NCI-H2227 (cell line): ENCODE data around the gene SCIN.
A peak's percentile ranks its signal among the peaks of the same experiment; 100 is the strongest.
"Not testable (repeated sequence)": the region's sequence is repeated elsewhere in the genome, so short reads cannot be mapped to it uniquely, and the experiment has no call there.

Source experiments
- DNase-seq: peaks from one replicate; lab custom pipeline; 2025; ENCODE audit not compliant: unreplicated experiment; lab: John Stamatoyannopoulos, UW

The SCIN gene

GRCh38 chr7:12646139-12646538 lies 75.6 kb downstream of the SCIN start:
- no peak for DNase-seq

- no peak for DNase-seq
Observed at GRCh38 chr7:12647364-12648219, 77.1 kb downstream of the SCIN start.

GRCh38 chr7:12648704-12649261 lies 78.3 kb downstream of the SCIN start:
- no peak for DNase-seq

- no peak for DNase-seq
Observed at GRCh38 chr7:12649348-12649747, 78.8 kb downstream of the SCIN start.

GRCh38 chr7:12650080-12650479 lies 79.6 kb downstream of the SCIN start:
- DNase-seq: no peak

GRCh38 chr7:12653110-12653509 lies 82.6 kb downstream of the SCIN start:
- no peak for DNase-seq

- no peak for DNase-seq
Observed at GRCh38 chr7:12653518-12653917, 83.0 kb downstream of the SCIN start.

GRCh38 chr7:12655161-12655560 lies 84.6 kb downstream of the SCIN start:
- no peak for DNase-seq

GRCh38 chr7:12660423-12660822 lies 89.9 kb downstream of the SCIN start:
- not testable (repeated sequence) for DNase-seq

- not testable (repeated sequence) for DNase-seq
Observed at GRCh38 chr7:12660986-12661385, 90.5 kb downstream of the SCIN start.

- DNase-seq: no peak
Observed at GRCh38 chr7:12661581-12661980, 91.1 kb downstream of the SCIN start.

- DNase-seq: no peak
Observed at GRCh38 chr7:12670000-12670729, 99.6 kb downstream of the SCIN start.

- DNase-seq: no peak
Observed at GRCh38 chr7:12670743-12671520, 100.4 kb downstream of the SCIN start.

- not testable (repeated sequence) for DNase-seq
Observed at GRCh38 chr7:12673436-12673835, 102.9 kb downstream of the SCIN start.

GRCh38 chr7:12674053-12674452 lies 103.5 kb downstream of the SCIN start:
- no peak for DNase-seq

GRCh38 chr7:12674861-12675260 lies 104.3 kb downstream of the SCIN start:
- DNase-seq: no peak

GRCh38 chr7:12683678-12684585 lies 113.4 kb downstream of the SCIN start:
- no peak for DNase-seq

- DNase-seq: no peak
Observed at GRCh38 chr7:12684733-12685132, 114.2 kb downstream of the SCIN start.

GRCh38 chr7:12685550-12685949 lies 115.0 kb downstream of the SCIN start:
- peak; percentile 84 for DNase-seq

- peak; percentile 95 for DNase-seq
Observed at GRCh38 chr7:12686234-12686890, 115.8 kb downstream of the SCIN start.
